ENCODE measurements around the gene ANKRD36B.
A peak's percentile ranks its signal among the peaks of the same experiment; 100 is the strongest.
"Not testable (repeated sequence)": the region's sequence is repeated elsewhere in the genome, so short reads cannot be mapped to it uniquely, and the experiment has no call there.

The ANKRD36B gene

GRCh38 chr2:97590515-97591394, 1.1 kb upstream of the ANKRD36B start:
- H3K4me3 ChIP-seq (ENCODE audit: low read length), result peak overlapping the region; percentile 44
- TF ChIP-seq CTCF (IDR thresholded peaks at IDR 0.05; ENCODE audit: insufficient read depth, low read depth, low read length, missing control alignments), result peak; percentile 88
- DNase-seq (ENCODE audit: low read depth), result peak; percentile 81

- peak overlapping the region; percentile 46 for H3K4me3 ChIP-seq (ENCODE audit: low read length)
- DNase-seq (ENCODE audit: low read depth), result not testable (repeated sequence)
These were observed 450 bp downstream of the ANKRD36B start for GRCh38 chr2:97589257-97589597.

GRCh38 chr2:97565674-97566073, 24.0 kb downstream of the ANKRD36B start:
- not testable (repeated sequence) for H3K4me3 ChIP-seq (ENCODE audit: low read length); DNase-seq (ENCODE audit: low read depth)

GRCh38 chr2:97552406-97552805, 37.3 kb downstream of the ANKRD36B start:
- H3K4me3 ChIP-seq (ENCODE audit: low read length); DNase-seq (ENCODE audit: low read depth): not testable (repeated sequence)

GRCh38 chr2:97550498-97550897, 39.2 kb downstream of the ANKRD36B start:
- DNase-seq (ENCODE audit: low read depth); H3K4me3 ChIP-seq (ENCODE audit: low read length): not testable (repeated sequence)

- not testable (repeated sequence) for H3K4me3 ChIP-seq (ENCODE audit: low read length); DNase-seq (ENCODE audit: low read depth)
These were observed 40.6 kb downstream of the ANKRD36B start for GRCh38 chr2:97549058-97549457.

- not testable (repeated sequence) for H3K4me3 ChIP-seq (ENCODE audit: low read length); DNase-seq (ENCODE audit: low read depth)
These were observed 41.1 kb downstream of the ANKRD36B start for GRCh38 chr2:97548536-97548935.

GRCh38 chr2:97546711-97547110, 43.0 kb downstream of the ANKRD36B start:
- no peak overlapping the region for H3K4me3 ChIP-seq (ENCODE audit: low read length)
- peak; percentile 1 for DNase-seq (ENCODE audit: low read depth)
- TF ChIP-seq CTCF (IDR thresholded peaks at IDR 0.05; ENCODE audit: insufficient read depth, low read depth, low read length, missing control alignments), result no peak

- H3K4me3 ChIP-seq (ENCODE audit: low read length); DNase-seq (ENCODE audit: low read depth): not testable (repeated sequence)
These were observed 44.8 kb downstream of the ANKRD36B start for GRCh38 chr2:97544911-97545310.

- not testable (repeated sequence) for DNase-seq (ENCODE audit: low read depth); H3K4me3 ChIP-seq (ENCODE audit: low read length)
These were observed 63.8 kb downstream of the ANKRD36B start for GRCh38 chr2:97525904-97526303.

- H3K4me3 ChIP-seq (ENCODE audit: low read length); DNase-seq (ENCODE audit: low read depth): not testable (repeated sequence)
These were observed 65.9 kb downstream of the ANKRD36B start for GRCh38 chr2:97523816-97524215.

- DNase-seq (ENCODE audit: low read depth), result not testable (repeated sequence)
These were observed 66.6 kb downstream of the ANKRD36B start for GRCh38 chr2:97522916-97523555.

GRCh38 chr2:97495651-97496050, 94.0 kb downstream of the ANKRD36B start:
- not testable (repeated sequence) for DNase-seq (ENCODE audit: low read depth); H3K4me3 ChIP-seq (ENCODE audit: low read length)

More at GRCh38 chr2:97522916-97523555, 66.6 kb downstream of the ANKRD36B start:
- H3K4me3 ChIP-seq (ENCODE audit: low read length), result not testable (repeated sequence)

GRCh38 chr2:97490141-97490540, 99.5 kb downstream of the ANKRD36B start:
- H3K4me3 ChIP-seq (ENCODE audit: low read length); DNase-seq (ENCODE audit: low read depth): not testable (repeated sequence)

All from epithelial cell of esophagus (primary cell).